DND-41 (cell line): Measurements from ENCODE around the gene TRIM44.

ENCODE experiments used
- ATAC-seq: fragments of 200-7000 bp; cut with Tn5 transposase; 3 replicates; pipeline ENCODE4 v1.9.1; 2021; ENCODE audit warnings: low read depth; ENCODE audit not compliant: insufficient read depth
- DNase-seq: peaks from one replicate; pipeline ENCODE4 v3.0.0-alpha.2; 2020
- H2AFZ ChIP-seq: 2 replicates; pipeline ENCODE4 v1.6.0; 2012; ENCODE audit warnings: low read depth, low read length
- H3K27ac ChIP-seq: 2 replicates; pipeline ENCODE4 v1.5.1; 2012; ENCODE audit warnings: low read length, inconsistent platforms
- H3K27me3 ChIP-seq: fragments of 200-600 bp; sonication (generic); 2 replicates; pipeline ENCODE4 v1.6.0; 2012; ENCODE audit warnings: low read length, mild to moderate bottlenecking, inconsistent platforms; ENCODE audit not compliant: insufficient read depth, poor library complexity
- H3K36me3 ChIP-seq: 2 replicates; pipeline ENCODE4 v1.5.1; 2012; ENCODE audit warnings: low read length, inconsistent platforms; ENCODE audit not compliant: insufficient read depth
- H3K4me1 ChIP-seq: 2 replicates; pipeline ENCODE4 v1.5.1; 2012; ENCODE audit warnings: mild to moderate bottlenecking, low read length; ENCODE audit not compliant: insufficient read depth
- H3K4me2 ChIP-seq: 2 replicates; pipeline ENCODE4 v1.6.0; 2012; ENCODE audit warnings: mild to moderate bottlenecking, moderate library complexity, low read length, inconsistent platforms; ENCODE audit not compliant: insufficient read depth
- H3K4me3 ChIP-seq, 2 experiments: fragments of 200-600 bp in 1 of 2; shearing (Covaris generic) in 1 of 2; 2 replicates each; pipeline ENCODE4 v1.5.1; 2012 to 2016; ENCODE audit warnings: inconsistent platforms in 2 of 2, low read length in 2 of 2, mild to moderate bottlenecking in 2 of 2, low read depth in 1 of 2, moderate library complexity in 1 of 2
- H3K79me2 ChIP-seq: 2 replicates; pipeline ENCODE4 v1.6.0; 2012; ENCODE audit warnings: low read length, inconsistent platforms; ENCODE audit not compliant: insufficient read depth
- H3K9ac ChIP-seq: 2 replicates; pipeline ENCODE4 v1.6.0; 2012; ENCODE audit warnings: low read depth, mild to moderate bottlenecking, inconsistent platforms, low read length, moderate library complexity
- H3K9me3 ChIP-seq: 2 replicates; pipeline ENCODE4 v1.5.1; 2012; ENCODE audit warnings: low read length, moderate library complexity, mild to moderate bottlenecking, inconsistent platforms; ENCODE audit not compliant: insufficient read depth, severe bottlenecking
- H4K20me1 ChIP-seq: 2 replicates; pipeline ENCODE4 v1.6.0; 2012; ENCODE audit warnings: low read length; ENCODE audit not compliant: insufficient read depth
- EZH2 ChIP-seq: IDR thresholded peaks from 3 replicates; pipeline ENCODE4 v1.6.1; 2012; ENCODE audit warnings: borderline replicate concordance, low read depth, mild to moderate bottlenecking, moderate library complexity, low read length, inconsistent platforms; ENCODE audit not compliant: severe bottlenecking
- TF ChIP-seq, protein P1 (sequence below): IDR thresholded peaks from 2 replicates; pipeline ENCODE4 v1.5.1; 2012; ENCODE audit warnings: borderline replicate concordance, low read length, moderate library complexity, mild to moderate bottlenecking; ENCODE audit not compliant: poor library complexity, severe bottlenecking; ENCODE audit errors: extremely low read depth

TRIM44 gene

DNA sequence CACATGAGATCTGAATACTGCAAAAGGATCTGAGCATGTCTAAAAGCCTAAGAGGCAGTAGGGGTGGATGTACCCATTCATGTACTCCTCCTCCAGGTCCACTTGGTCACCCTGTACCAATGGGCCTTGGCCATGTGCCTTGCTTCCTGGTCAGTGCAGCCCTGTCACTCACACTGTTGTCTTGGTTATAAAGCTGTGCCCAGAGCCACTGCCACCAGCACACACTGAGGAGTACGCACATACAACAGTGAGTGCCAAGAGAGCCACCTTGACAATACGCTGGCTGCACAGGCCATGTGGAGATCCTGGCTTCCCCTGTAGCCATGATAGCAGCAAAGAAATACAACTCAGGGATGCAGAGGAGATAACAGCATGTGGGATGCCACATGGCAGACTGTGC is 184.9 kb downstream of the TRIM44 start:
- Histone ChIP-seq H4K20me1 (peaks cover 3% of the 10 kb centered on the region), H3K27me3 (peaks cover 4% of the 10 kb centered on the region), H2AFZ (no peak overlapping the region), H3K4me3 (no peak overlapping the region), H3K9ac (no peak overlapping the region), H3K27ac (no peak overlapping the region), H3K4me2 (no peak overlapping the region), H3K36me3 (no peaks in the 10 kb centered on the region), H3K9me3 (no peaks in the 10 kb centered on the region), H3K4me1 (no peaks in the 10 kb centered on the region), H3K79me2 (no peaks in the 10 kb centered on the region)
- ATAC-seq: no peak
- no peak for TF ChIP-seq EZH2
- TF ChIP-seq, protein P1, sequence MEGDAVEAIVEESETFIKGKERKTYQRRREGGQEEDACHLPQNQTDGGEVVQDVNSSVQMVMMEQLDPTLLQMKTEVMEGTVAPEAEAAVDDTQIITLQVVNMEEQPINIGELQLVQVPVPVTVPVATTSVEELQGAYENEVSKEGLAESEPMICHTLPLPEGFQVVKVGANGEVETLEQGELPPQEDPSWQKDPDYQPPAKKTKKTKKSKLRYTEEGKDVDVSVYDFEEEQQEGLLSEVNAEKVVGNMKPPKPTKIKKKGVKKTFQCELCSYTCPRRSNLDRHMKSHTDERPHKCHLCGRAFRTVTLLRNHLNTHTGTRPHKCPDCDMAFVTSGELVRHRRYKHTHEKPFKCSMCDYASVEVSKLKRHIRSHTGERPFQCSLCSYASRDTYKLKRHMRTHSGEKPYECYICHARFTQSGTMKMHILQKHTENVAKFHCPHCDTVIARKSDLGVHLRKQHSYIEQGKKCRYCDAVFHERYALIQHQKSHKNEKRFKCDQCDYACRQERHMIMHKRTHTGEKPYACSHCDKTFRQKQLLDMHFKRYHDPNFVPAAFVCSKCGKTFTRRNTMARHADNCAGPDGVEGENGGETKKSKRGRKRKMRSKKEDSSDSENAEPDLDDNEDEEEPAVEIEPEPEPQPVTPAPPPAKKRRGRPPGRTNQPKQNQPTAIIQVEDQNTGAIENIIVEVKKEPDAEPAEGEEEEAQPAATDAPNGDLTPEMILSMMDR: no peak
- DNase-seq: no peak

DNA sequence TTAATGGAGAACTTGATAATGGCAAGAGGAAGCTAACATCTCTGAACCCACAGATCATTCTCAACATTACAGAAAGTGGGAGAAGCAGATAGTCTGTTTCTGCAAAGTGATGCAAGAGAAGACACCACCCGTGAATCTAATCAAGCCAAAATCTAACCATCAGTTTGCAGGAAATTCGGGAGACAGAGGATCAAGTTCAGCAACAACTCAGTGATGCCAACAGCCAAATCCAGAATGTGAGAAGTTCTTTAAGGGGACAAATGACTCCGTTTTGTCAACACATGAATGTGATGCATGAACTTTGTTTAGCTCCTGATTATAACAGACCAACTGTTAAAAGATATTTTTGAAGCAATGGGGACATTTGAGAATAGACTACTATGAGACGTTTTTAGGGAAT is 186.0 kb downstream of the TRIM44 start:
- DNase-seq: no peak
- no peaks in the 10 kb centered on the region for H3K9me3 ChIP-seq
- no peak overlapping the region for H2AFZ ChIP-seq
- H3K9ac ChIP-seq: no peak overlapping the region
- H3K4me3 ChIP-seq: no peak overlapping the region
- H4K20me1 ChIP-seq: peaks cover 3% of the 10 kb centered on the region
- H3K36me3 ChIP-seq: no peaks in the 10 kb centered on the region
- H3K27me3 ChIP-seq: peaks cover 4% of the 10 kb centered on the region
- no peaks in the 10 kb centered on the region for H3K4me1 ChIP-seq
- no peak overlapping the region for H3K27ac ChIP-seq
- no peak for TF ChIP-seq EZH2
- TF ChIP-seq, protein P1: no peak
- no peak overlapping the region for H3K4me2 ChIP-seq
- no peak for ATAC-seq
- no peaks in the 10 kb centered on the region for H3K79me2 ChIP-seq

DNA sequence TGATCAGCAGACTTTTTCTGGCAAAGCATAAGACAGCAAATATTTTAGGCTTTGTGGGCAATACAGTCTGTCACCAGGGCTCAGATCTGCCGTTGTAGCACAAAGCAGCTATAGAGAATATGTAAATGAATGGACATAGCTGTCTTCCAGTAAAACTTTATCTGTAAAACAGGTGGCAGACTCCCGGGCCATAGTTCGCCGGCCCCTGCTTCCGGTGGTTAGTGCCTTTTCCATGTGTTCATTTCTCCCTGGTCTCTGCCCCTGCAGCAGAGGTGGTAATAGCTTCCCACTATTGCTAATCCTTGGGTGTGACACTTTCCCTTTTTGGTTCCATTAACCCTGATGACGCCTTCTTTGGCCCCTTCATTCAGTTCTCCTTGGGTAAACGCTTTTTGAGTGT is 187.6 kb downstream of the TRIM44 start:
- no peak overlapping the region for H3K27ac ChIP-seq
- H3K4me2 ChIP-seq: no peak overlapping the region
- H3K9me3 ChIP-seq: no peaks in the 10 kb centered on the region
- H3K4me1 ChIP-seq: no peaks in the 10 kb centered on the region
- peaks cover 3% of the 10 kb centered on the region for H4K20me1 ChIP-seq
- DNase-seq: no peak
- H3K36me3 ChIP-seq: no peaks in the 10 kb centered on the region
- H3K9ac ChIP-seq: no peak overlapping the region
- H3K27me3 ChIP-seq: peaks cover 4% of the 10 kb centered on the region
- H3K79me2 ChIP-seq: no peaks in the 10 kb centered on the region
- no peak overlapping the region for H3K4me3 ChIP-seq
- TF ChIP-seq, protein P1: no peak
- TF ChIP-seq EZH2: no peak
- no peak for ATAC-seq
- H2AFZ ChIP-seq: no peak overlapping the region

DNA sequence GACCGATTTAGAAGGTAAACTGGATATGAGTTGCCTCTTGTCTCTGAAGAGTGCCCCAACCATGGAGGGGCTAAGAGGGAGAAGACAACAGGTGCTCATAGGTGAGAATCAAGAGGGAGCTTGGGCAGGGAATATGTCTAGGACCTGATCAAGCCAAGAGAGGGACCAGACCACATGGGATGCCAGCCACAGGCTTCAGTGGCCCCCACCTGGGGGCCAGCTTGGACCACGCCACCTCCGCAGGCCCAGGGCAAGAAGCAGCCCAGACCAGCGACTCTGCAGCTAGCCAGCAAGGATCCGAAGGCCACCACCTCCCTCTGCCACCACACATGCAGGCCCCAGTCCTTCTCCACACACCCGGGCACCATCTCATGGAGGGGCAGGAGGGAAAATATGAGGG is 188.8 kb downstream of the TRIM44 start:
- Histone ChIP-seq H3K27me3 (peaks cover 4% of the 10 kb centered on the region), H3K4me3 (no peak overlapping the region), H4K20me1 (peaks cover 3% of the 10 kb centered on the region), H3K9ac (no peak overlapping the region), H2AFZ (no peak overlapping the region), H3K4me2 (no peak overlapping the region), H3K4me1 (no peaks in the 10 kb centered on the region), H3K36me3 (no peaks in the 10 kb centered on the region), H3K79me2 (no peaks in the 10 kb centered on the region), H3K27ac (no peak overlapping the region), H3K9me3 (no peaks in the 10 kb centered on the region)
- ATAC-seq (no peak), DNase-seq (no peak)
- no peak for TF ChIP-seq EZH2
- TF ChIP-seq, protein P1: no peak
